ENCODE results near the gene DNAH17.
A peak's percentile ranks its signal among the peaks of the same experiment; 100 is the strongest.

- TF ChIP-seq, protein P1, sequence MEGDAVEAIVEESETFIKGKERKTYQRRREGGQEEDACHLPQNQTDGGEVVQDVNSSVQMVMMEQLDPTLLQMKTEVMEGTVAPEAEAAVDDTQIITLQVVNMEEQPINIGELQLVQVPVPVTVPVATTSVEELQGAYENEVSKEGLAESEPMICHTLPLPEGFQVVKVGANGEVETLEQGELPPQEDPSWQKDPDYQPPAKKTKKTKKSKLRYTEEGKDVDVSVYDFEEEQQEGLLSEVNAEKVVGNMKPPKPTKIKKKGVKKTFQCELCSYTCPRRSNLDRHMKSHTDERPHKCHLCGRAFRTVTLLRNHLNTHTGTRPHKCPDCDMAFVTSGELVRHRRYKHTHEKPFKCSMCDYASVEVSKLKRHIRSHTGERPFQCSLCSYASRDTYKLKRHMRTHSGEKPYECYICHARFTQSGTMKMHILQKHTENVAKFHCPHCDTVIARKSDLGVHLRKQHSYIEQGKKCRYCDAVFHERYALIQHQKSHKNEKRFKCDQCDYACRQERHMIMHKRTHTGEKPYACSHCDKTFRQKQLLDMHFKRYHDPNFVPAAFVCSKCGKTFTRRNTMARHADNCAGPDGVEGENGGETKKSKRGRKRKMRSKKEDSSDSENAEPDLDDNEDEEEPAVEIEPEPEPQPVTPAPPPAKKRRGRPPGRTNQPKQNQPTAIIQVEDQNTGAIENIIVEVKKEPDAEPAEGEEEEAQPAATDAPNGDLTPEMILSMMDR (IDR thresholded peaks at IDR 0.05): peak; percentile 95 to 98 (median 96)
- TF ChIP-seq POLR2A (IDR thresholded peaks at IDR 0.05): no peak
- TF ChIP-seq EP300 (IDR thresholded peaks at IDR 0.05): no peak
Measured at GRCh38 chr17:78421534-78422266, 155.5 kb downstream of the DNAH17 start.
